CD14-positive monocyte (primary cell): ENCODE measurements around the gene ADI1. TPM values are rescaled to one million over a fixed set of nuclear protein-coding genes. Genes with fewer than 3 reads are reported as not detected.
A peak's percentile ranks its signal among the peaks of the same experiment; 100 is the strongest.

Source experiments
- DNase-seq, 3 donors: peaks; one replicate each; pipeline ENCODE4 v3.0.0-alpha.2; 2011 to 2022
- H2AFZ ChIP-seq: 2 replicates; pipeline ENCODE4 v1.6.0; 2012; ENCODE audit warnings: mild to moderate bottlenecking, low read depth, low read length, inconsistent platforms; ENCODE audit not compliant: insufficient read depth, poor library complexity, severe bottlenecking
- H3K27ac ChIP-seq, 2 donors: 1 replicate in 1 of 2; 2 replicates in 1 of 2; pipeline ENCODE4 v1.5.1; 2012 to 2013; ENCODE audit warnings: low read length in 2 of 2, control low read depth in 1 of 2, inconsistent platforms in 1 of 2, low read depth in 1 of 2, mild to moderate bottlenecking in 1 of 2
- H3K27me3 ChIP-seq, 2 donors: one replicate each; pipeline versions ENCODE4 v1.6.0 to v1.6.1; 2011 to 2013; ENCODE audit warnings: low read length in 2 of 2; ENCODE audit not compliant: control insufficient read depth in 2 of 2, insufficient read depth in 2 of 2
- H3K36me3 ChIP-seq, 2 donors: replicated peaks in 1 of 2; 1 replicate in 1 of 2; 2 replicates in 1 of 2; pipeline versions ENCODE4 v1.5.1 to v1.6.1; 2012 to 2013; ENCODE audit warnings: low read length in 2 of 2, control low read depth in 1 of 2, inconsistent platforms in 1 of 2, mild to moderate bottlenecking in 1 of 2; ENCODE audit not compliant: insufficient read depth in 2 of 2, control insufficient read depth in 1 of 2
- H3K4me1 ChIP-seq, 2 donors: 1 replicate in 1 of 2; 2 replicates in 1 of 2; pipeline versions ENCODE4 v1.5.1 to v1.6.1; 2012 to 2013; ENCODE audit warnings: low read length in 2 of 2, control low read depth in 1 of 2, inconsistent platforms in 1 of 2, mild to moderate bottlenecking in 1 of 2, moderate library complexity in 1 of 2; ENCODE audit not compliant: insufficient read depth in 2 of 2, control insufficient read depth in 1 of 2
- H3K4me2 ChIP-seq: replicated peaks from 2 replicates; pipeline ENCODE3; 2012; ENCODE audit warnings: low read length, moderate library complexity, mild to moderate bottlenecking; ENCODE audit not compliant: poor library complexity, severe bottlenecking; ENCODE audit errors: extremely low read depth
- H3K4me3 ChIP-seq, 3 experiments: fragments of 200-600 bp in 1 of 3; sonication (generic) in 1 of 3; replicated peaks in 1 of 3; 1 replicate in 2 of 3; 2 replicates in 1 of 3; pipeline ENCODE4 v1.5.1; 2011 to 2013; ENCODE audit warnings: low read length in 3 of 3, mild to moderate bottlenecking in 3 of 3, control low read depth in 2 of 3, low read depth in 2 of 3, inconsistent platforms in 1 of 3, moderate library complexity in 1 of 3
- H3K79me2 ChIP-seq: 2 replicates; pipeline ENCODE4 v1.6.0; 2012; ENCODE audit warnings: mild to moderate bottlenecking, control low read depth, inconsistent platforms, low read length, moderate library complexity; ENCODE audit not compliant: insufficient read depth
- H3K9ac ChIP-seq: 2 replicates; pipeline ENCODE4 v1.6.0; 2017; ENCODE audit warnings: low read length, mild to moderate bottlenecking; ENCODE audit not compliant: insufficient read depth, poor library complexity, severe bottlenecking
- H3K9me3 ChIP-seq, 2 donors: replicated peaks in 1 of 2; 1 replicate in 1 of 2; 2 replicates in 1 of 2; pipeline versions ENCODE4 v1.5.1 to v1.6.1; 2012 to 2013; ENCODE audit warnings: low read length in 2 of 2, control low read depth in 1 of 2; ENCODE audit not compliant: control insufficient read depth in 1 of 2, insufficient read depth in 1 of 2
- H4K20me1 ChIP-seq: 2 replicates; pipeline ENCODE4 v1.6.0; 2012; ENCODE audit warnings: mild to moderate bottlenecking, low read length, control low read depth, moderate library complexity; ENCODE audit not compliant: insufficient read depth
- H3K27ac Mint-ChIP-seq, 7 donors: one replicate each; pipeline ENCODE4 v1.8.0; 2020; ENCODE audit warnings: mild to moderate bottlenecking in 7 of 7, mixed read lengths in 7 of 7, moderate library complexity in 6 of 7, inconsistent platforms in 2 of 7
- H3K27me3 Mint-ChIP-seq, 3 donors: one replicate each; pipeline ENCODE4 v1.8.0; 2021 to 2022; ENCODE audit warnings: low read depth in 3 of 3, mild to moderate bottlenecking in 3 of 3, mixed read lengths in 3 of 3, moderate library complexity in 3 of 3, inconsistent platforms in 1 of 3
- H3K36me3 Mint-ChIP-seq, 2 donors: one replicate each; pipeline ENCODE4 v1.8.0; 2020; ENCODE audit warnings: mixed read lengths in 2 of 2, inconsistent platforms in 1 of 2, mild to moderate bottlenecking in 1 of 2
- H3K4me1 Mint-ChIP-seq: one replicate; pipeline ENCODE4 v1.8.0; 2020; ENCODE audit warnings: mild to moderate bottlenecking, mixed read lengths
- H3K4me3 Mint-ChIP-seq, 2 donors: one replicate each; pipeline ENCODE4 v1.8.0; 2020; ENCODE audit warnings: mild to moderate bottlenecking in 2 of 2, mixed read lengths in 2 of 2, moderate library complexity in 1 of 2
- H3K9me3 Mint-ChIP-seq, 7 donors: one replicate each; pipeline ENCODE4 v1.8.0; 2020 to 2022; ENCODE audit warnings: mixed read lengths in 7 of 7, mild to moderate bottlenecking in 6 of 7, moderate library complexity in 6 of 7, inconsistent platforms in 2 of 7
- WGBS: methylation state at CpG from one replicate; pipeline ENCODE4 v1.1.5; 2013; ENCODE audit warnings: missing lambda C conversion rate; ENCODE audit not compliant: insufficient coverage; 5-methylcytosine and 5-hydroxymethylcytosine counted together
- intact Hi-C, 2 donors: fragments of 100-400 bp; cut with micrococcal nuclease; formaldehyde crosslinking; loops; one replicate each; pipeline versions ENCODE4 v1.15.0 to v1.15.1; 2023
- polyA plus RNA-seq, 3 donors: library from polyadenylated mRNA; depleted of rRNA in 1 of 3; unstranded in 2 of 3; stranded (reverse) in 1 of 3; fragments of 300-500 nt in 2 of 3; fragments of >200 nt in 1 of 3; fragmentation: Illumina TruSeq in 2 of 3; gene quantifications; 1 replicate in 2 of 3; 2 replicates in 1 of 3; pipeline ENCODE4 v1.2.3, GENCODE V29; 2012 to 2021
- TF ChIP-seq, protein P1 (sequence below): fragments of 200-600 bp; IDR thresholded peaks from one replicate; pipeline ENCODE4 v1.8.0; 2022; ENCODE audit warnings: antibody characterized with exemption, mild to moderate bottlenecking

Gene ADI1
- polyA plus RNA-seq, 3 donors, result 30.5 to 89.1 (median 79.3) TPM

DNA sequence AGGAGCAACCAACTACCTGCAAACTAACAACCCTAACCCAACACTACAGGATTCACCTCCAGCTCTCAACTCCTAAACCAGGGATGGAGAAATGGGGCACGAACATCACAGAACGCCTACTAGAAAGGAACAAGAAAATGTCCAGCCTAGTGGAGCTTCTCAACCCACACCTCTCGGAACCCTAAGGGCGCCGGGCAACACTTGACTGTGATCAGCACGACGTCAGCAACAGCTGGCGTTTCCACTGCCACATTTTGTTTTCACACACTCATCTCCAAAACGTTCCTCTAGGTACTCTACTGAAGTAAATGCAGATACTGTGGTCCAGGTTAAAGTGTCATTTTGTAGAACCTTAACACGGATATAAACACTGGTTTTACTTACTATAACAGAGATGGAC is 34.6 kb upstream of the ADI1 start:
- DNase-seq, result no peak
- H3K27ac Mint-ChIP-seq, result peak overlapping the region in 3 of 7 donors; percentile 35 to 50 (median 40)
- no peak overlapping the region for H3K4me3 Mint-ChIP-seq
- no peaks in the 10 kb centered on the region for H3K9me3 Mint-ChIP-seq
- Histone ChIP-seq H3K79me2 (peaks cover 22% of the 10 kb centered on the region), H4K20me1 (no peaks in the 10 kb centered on the region), H2AFZ (no peak overlapping the region), H3K4me2 (no peak overlapping the region), H3K27ac (peak overlapping the region in 1 of 2 donors; percentile 67), H3K36me3 (peaks cover 56 to 73% of the 10 kb centered on the region in 2 donors), H3K9ac (no peak overlapping the region), H3K9me3 (no peaks in the 10 kb centered on the region), H3K4me3 (no peak overlapping the region), H3K4me1 (peaks cover 15 to 22% of the 10 kb centered on the region in 2 donors), H3K27me3 (no peaks in the 10 kb centered on the region)
- peaks cover 57 to 69% of the 10 kb centered on the region in 2 donors for H3K36me3 Mint-ChIP-seq
- H3K4me1 Mint-ChIP-seq, result peaks cover 13% of the 10 kb centered on the region
- 100% methylated on average over 3 of the region's 10 CpGs for WGBS
- intact Hi-C loops, result no loop called here
- no peaks in the 10 kb centered on the region for H3K27me3 Mint-ChIP-seq
- TF ChIP-seq, protein P1, sequence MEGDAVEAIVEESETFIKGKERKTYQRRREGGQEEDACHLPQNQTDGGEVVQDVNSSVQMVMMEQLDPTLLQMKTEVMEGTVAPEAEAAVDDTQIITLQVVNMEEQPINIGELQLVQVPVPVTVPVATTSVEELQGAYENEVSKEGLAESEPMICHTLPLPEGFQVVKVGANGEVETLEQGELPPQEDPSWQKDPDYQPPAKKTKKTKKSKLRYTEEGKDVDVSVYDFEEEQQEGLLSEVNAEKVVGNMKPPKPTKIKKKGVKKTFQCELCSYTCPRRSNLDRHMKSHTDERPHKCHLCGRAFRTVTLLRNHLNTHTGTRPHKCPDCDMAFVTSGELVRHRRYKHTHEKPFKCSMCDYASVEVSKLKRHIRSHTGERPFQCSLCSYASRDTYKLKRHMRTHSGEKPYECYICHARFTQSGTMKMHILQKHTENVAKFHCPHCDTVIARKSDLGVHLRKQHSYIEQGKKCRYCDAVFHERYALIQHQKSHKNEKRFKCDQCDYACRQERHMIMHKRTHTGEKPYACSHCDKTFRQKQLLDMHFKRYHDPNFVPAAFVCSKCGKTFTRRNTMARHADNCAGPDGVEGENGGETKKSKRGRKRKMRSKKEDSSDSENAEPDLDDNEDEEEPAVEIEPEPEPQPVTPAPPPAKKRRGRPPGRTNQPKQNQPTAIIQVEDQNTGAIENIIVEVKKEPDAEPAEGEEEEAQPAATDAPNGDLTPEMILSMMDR, result no peak

GRCh38 chr2:3547915-3548314 is 28.6 kb upstream of the ADI1 start:
- WGBS, result 96% methylated on average over 2 of the region's 2 CpGs
- Histone ChIP-seq H4K20me1 (no peaks in the 10 kb centered on the region), H3K36me3 (peaks cover 83 to 97% of the 10 kb centered on the region in 2 donors), H2AFZ (no peak overlapping the region), H3K4me1 (no peaks in the 10 kb centered on the region), H3K9ac (no peak overlapping the region), H3K79me2 (no peaks in the 10 kb centered on the region), H3K9me3 (no peaks in the 10 kb centered on the region), H3K27me3 (no peaks in the 10 kb centered on the region), H3K27ac (no peak overlapping the region), H3K4me3 (no peak overlapping the region), H3K4me2 (no peak overlapping the region)
- Mint-ChIP-seq H3K36me3 (peaks cover 88 to 96% of the 10 kb centered on the region in 2 donors), H3K27me3 (no peaks in the 10 kb centered on the region), H3K9me3 (peaks cover 0 to 3% (median 0%) of the 10 kb centered on the region in 7 donors), H3K4me1 (no peaks in the 10 kb centered on the region), H3K27ac (no peak overlapping the region), H3K4me3 (no peak overlapping the region)
- DNase-seq, result no peak
- TF ChIP-seq, protein P1, result no peak
- intact Hi-C loops, result loop anchor here in 1 of 2 donors (5.0 kb wide), 1 partner anchor 34 kb away; no protein-coding TSS in a partner anchor
